ENCODE data around the gene RPGR.

RPGR gene

DNA sequence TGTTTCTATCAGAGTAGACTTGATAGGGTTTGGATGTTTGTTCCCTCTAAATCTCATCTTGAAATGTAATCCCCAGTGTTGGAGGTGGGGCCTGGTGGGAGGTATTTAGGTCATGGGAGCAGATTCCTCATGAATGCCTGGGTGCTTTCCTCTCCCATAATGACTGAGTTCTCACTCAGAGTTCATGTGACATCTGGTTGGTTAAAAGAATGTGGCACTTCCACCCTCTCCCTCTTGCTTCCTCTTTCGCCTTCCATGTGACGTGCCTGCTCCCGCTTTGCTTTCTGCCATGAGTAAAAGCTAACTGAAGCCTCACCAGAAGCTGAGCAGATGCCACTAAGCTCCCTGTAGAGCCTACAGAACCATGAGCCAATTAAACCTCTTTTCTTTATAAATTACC, 59.3 kb downstream of the RPGR start:
- DNase-seq (ENCODE audit: low read depth in 4 of 4, low spot score in 1 of 4), result no peak

DNA sequence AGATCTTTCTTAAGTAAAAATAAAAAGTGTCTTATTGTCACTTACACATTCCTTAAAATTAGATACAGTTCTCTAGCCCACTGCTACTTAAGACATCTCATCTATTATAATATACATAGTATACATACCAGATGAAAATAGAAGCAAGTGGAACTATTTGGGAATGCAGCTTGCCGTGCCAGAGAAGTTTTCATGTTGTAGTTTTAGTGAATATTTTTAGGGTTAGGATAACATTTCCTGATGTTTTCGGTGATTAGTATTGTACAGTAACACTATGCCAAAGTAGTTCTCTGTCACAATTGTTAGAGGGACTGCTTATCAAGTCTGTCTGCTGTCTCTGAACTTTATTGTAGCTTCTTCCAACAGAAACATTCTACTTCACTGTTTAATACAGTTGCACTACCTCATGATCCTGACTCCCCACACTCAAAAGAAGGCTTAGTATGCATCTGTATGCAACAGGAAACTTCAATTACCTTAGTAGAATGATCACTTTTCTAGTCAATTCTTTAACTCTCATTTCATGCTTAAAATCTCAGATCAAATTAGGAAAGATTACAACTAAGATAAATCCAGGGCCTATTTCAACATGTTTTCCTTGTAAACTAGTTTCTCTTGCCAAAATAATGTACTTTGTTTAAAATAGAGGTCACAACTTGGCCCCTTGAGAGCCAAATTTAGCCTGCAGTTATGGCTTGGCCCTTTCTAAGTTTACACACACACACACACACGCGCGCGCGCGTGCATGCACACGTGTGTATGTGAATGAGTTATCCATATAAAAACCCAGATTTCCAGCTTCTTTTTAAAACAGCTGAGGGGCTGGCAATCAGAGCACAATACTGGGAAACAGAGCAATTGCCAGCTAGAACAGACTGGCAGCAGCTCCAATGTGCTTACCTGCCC, 64.3 kb downstream of the RPGR start:
- no peak for DNase-seq (ENCODE audit: low read depth in 4 of 4, low spot score in 1 of 4)

DNA sequence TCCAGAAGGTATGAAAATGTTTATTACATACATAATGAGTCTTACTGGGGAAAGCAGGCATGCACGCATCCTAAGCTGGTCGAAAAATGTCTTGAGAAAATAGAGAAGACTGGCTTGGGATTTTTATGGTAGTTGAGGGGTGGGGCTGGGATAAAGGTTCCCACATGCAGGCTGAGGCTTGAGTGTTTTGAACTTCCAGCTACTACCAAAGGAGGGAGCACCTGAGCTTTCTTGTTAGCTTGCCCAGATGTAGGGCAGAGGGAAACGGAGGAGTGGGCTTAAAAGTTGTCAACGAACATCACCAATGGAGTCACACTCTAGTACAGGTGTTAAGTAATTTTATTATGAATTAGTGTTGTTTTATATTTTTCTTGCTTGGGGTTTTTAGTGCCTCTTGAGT, 67.1 kb downstream of the RPGR start:
- DNase-seq (ENCODE audit: low read depth in 4 of 4, low spot score in 1 of 4), result no peak

DNA sequence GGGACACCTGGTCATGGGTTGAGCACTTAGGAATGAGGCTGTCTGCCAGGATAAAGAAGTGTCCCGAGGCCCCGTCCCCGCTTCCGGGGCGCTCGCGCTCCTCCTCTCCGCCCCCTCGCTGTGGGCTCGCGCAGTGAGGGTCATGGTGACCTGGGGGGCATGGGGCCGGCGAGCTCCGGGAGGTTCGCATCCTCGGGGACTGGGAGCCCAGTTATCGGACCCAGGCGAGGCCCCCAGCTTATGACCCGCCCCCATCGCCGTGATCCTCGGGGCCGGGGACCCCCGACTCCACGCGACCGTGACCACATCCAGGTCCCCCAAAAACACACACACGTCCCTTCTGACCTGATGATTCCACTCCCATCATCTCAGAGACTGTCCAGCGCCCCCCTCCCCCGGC, 71.3 kb downstream of the RPGR start:
- no peak for DNase-seq (ENCODE audit: low read depth in 4 of 4, low spot score in 1 of 4)

DNA sequence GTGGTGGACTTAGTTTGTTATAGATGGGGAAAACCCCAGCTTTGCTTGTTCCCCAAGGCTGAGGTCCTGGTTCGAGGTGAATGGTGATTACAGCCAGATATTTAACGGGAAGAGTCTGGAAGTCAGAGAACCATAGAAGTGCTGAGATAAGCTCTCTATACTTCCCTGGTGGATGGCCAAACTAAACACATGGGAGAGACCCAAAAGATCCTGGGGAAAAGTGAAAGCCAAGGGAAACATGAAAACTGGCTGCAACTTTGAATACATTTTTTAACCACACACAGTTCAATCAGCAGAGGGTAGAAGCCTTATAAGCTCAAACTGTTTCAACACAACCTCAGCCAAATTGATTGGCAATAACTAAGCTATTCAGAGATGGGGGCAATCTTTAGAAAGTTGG, 77.3 kb downstream of the RPGR start:
- DNase-seq (ENCODE audit: low read depth in 4 of 4, low spot score in 1 of 4), result no peak

DNA sequence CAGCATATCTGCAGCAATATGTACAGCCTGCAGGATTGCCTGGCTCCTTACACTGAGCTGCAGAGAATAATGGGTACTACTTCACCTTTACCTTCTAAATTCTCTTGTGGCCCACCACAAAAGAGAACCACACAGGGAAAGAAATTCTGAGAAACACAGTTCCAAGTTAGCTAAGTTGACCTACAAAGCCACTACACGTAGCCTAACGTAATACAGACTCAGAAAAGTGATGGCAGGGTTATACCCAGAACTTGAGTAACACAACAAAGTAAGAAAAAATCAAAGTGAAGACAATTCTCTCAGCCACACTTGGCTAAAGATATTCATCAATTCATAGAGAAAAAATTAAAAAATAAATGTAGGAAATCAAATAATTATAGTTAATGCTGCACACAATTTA, 80.3 kb downstream of the RPGR start:
- no peak for DNase-seq (ENCODE audit: low read depth in 4 of 4, low spot score in 1 of 4)

DNA sequence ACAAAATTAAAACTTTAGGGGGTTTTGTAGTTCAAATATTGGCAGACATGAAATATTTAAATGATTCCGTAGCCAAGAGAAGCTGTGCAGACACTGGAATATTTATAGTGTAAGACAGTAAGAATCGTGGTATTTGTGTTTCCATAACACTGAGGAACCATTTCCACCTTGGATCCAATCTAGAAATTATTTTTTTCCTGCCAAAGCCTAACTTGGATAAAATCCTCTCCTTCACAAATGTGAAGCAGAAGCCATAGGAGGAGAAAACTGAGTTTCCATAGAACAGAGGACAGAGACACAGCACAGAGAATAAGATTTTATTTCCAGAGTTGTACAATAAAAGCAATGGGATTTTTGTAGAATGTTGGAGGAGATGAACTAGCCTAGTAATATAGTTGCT, 86.8 kb downstream of the RPGR start:
- DNase-seq (ENCODE audit: low read depth in 4 of 4, low spot score in 1 of 4), result no peak

DNA sequence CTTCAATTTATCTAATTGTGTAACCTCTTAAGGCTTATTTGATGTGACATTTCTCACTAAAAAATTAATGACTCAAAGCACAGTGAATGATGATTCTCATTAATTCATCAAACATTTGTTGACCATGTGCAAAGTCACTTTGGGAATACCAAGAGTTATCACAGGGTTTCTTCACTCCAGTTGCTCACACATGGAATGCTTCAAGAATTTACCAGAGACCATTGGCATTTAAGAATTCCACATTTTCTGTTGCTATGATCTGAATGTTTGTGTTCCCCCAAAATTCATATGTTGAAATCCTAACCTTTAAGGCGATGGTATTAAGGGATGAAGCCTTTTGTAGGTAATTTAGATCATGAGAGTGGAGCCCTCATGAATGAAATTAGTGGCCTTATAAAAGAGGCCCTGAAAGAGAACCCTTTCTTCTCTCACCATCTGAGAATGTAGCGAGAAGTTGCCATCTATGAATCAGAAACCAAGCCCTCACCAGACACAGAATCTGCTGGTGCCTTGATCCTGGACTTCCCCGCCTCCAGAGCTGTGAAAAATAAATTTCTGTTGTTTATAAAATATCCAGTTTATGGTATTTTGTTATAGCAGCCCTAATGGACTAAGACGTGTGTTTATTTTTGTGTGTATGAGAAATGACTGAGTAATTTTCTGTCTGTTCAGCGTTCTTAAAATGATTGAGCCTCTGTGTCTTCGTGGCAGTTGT, 90.3 kb downstream of the RPGR start:
- DNase-seq (ENCODE audit: low read depth in 4 of 4, low spot score in 1 of 4), result no peak

DNA sequence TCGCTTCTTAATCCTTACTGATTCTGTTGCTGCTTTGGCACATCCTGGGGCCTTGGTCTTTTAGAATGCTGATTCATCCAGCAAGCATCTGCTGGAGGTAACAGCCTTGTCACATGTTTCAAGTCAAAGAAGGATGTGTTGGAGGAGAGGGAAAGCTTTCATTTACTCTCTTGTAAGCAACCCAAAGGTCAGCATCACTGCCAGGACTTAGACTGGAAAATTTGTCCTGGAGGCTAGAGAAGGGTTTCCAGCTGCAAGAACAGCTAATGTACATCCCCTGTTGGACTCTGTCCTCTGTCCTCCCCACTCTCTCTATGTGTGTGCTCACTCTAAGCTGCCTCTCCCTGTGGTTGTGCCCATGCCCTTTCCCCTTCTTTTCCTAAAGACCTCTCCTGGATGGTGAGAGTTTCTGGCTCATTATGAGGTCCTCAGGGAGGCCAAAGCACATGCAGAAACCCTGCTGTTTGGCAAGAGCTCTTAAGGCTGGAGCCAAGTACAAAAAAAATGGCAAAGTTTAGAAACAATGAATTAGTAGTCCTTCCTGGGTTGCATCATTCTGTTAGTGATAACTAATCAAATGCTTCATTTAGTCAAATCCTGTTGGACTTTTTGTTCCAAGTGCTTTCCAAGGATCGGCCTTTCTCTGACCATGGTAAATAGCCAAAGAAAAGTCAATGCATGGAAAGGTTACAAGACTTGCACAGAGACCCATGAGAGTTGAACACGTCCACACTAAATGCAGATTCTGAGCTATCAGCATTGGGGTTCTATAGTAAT, 93.2 kb downstream of the RPGR start:
- DNase-seq (ENCODE audit: low read depth in 4 of 4, low spot score in 1 of 4), result no peak

DNA sequence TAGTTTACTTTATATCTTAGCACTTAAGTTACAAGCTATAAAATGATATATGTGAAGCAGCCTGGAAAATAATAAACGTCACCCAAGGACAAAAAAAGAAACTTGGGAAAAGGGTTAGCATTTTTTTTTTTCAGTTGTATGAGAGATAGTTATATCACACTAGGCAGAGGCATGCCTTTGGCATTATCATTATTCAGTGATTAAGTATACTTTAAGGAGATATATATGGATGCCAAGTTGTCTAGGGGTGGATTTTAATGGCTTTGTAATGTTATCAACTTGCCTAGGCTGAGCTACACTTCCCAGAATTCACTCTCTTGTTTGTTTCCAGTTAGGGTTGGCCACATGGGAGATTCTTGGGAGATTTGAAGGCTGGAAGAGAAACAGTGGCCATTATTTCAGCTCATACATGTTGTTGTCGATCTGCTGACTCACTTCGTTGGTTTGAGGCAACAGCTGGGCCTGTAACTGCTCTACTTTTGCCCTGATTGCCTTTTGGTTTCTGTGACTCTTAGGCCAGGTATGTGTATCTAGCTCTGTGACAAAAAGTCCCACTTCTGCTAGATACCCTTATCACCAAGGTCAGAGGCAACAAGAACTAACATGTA, 95.1 kb downstream of the RPGR start:
- no peak for DNase-seq (ENCODE audit: low read depth in 4 of 4, low spot score in 1 of 4)

DNA sequence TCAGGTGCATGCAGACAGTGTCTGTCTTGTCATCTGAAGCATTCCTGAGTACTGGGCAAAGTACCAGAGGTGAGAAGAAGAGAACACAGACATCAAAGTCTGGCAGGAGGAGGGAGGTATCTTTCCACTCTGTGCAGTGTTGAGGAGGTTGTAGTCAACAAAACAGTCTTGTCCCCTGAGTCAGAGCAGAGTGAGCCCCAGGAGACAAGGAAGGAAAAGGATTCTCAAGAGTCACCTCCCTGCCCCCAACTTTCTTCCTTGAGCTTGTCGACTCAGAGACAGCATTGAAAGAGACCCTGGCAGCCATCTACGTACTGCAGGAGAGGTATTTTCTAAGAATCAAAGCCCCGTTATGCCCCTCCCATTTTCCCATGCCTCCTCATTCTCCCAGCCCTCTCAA, 102.2 kb downstream of the RPGR start:
- no peak for DNase-seq (ENCODE audit: low read depth in 4 of 4, low spot score in 1 of 4)

DNA sequence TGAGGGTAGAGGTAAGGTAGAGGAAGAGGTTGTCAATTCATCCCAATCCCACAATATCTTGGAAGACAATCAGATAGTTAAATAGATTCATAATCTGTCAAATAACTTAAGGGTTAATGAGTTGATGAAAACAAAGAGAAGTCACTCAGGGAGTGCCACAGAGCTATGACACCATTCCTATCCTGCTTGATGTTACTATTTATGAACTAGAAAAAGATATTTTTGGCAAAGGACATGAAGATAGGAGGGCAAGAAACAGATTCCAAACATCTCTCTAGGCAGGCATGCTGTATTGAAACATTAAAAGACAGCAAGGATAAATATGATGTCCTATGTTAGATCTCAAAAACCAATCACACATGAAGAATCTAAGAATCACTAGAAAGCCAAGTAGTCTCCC, 103.1 kb downstream of the RPGR start:
- no peak for DNase-seq (ENCODE audit: low read depth in 4 of 4, low spot score in 1 of 4)

DNA sequence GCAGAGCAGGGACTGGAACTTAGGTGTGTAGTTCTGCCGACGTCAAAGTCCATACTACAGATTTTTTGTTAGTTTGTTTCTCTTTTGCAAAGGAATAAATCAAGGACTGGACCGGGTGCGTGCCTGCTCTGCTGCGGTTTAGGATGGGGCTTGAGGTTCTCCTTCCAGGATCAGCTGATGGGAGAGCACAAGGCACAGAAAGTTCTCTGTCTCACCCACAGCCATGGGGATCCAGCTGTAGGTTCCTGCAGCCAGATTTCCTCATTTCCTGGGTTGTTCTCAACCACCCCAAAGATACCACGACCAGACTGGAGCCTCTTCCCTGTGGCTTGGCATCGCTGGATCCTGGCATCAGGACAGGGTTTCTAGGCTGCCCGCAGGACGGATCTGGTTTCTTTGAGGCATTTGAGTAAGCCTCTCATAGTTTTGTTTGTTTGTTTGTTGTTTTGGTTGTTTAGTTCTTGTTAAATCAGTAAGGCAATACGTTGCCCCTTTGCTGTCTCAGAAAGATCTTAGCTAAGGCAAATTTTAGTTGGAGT, 105.8 kb downstream of the RPGR start:
- DNase-seq (ENCODE audit: low read depth in 4 of 4, low spot score in 1 of 4), result no peak

DNA sequence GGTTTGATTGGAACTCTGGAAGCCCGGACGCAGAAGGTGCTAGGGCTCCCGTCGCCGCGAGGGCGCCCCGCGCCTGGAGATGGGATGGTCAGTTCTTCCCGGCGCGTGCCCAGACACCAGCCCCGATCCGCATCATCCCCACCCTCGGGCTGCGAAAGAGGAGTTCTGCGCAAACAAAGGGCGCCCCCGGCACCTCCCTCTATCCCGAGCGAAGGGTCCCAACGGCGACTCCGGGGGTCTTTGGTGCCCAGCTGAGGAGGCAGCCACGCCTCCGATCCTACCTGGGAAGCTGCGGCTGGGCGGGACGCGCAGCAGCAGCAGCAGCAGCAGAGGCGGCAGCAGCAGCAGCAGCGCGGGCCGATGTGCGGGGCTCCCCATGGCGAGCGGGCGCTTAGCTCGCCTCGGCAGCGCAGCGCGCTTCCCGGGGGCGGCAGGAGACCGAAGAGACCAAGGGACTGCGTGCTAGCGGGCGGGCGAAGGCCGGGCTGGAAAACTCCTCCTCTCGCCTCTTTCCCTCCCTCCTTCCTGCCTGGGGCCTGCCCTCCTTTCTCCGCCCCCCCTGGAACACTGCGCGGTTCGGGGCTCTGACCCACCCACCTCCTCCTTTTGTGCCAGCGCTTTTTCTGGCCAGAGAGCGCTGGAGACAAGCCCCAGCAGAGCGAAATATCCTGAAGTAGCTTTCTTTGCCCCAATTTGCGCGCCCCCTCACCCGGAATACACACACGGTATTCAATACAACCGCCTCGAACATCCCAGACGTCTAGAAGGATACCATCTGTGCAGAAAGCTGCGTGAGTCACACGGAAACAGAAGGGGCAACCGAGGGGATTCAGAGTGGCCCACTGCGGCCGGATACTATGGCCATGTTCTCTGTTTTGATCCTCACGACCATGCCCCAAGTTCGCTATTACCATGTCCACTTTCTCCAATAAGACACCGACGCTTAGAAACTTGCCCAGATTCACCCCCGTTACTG, 106.6 kb downstream of the RPGR start, which contains the start of gene SRPX:
Gene SRPX (minus strand): TSS at position 457 of the 976 bp plus-strand sequence. CDS start 79 bp downstream, at position 378.
- DNase-seq (ENCODE audit: low read depth in 4 of 4, low spot score in 1 of 4), result no peak

DNA sequence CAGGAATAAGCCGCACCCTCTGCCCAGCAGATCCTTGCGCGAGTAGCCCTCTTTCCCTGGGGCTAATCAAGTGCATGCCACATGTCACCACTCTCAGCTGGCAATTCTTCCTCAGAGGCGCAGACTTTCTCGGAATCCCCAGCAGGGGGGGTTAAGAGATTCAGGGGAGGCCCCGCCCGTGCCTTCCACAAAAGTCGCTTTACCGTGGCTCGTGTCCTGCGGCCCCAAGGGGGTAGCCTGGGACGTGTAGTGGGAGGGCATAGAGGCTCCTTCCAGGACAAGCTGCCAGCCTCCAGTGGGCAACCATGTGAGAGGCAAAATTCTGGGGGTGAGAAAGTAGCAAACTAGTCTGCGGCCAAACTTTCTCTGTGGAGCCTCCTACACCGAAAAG, 107.3 kb downstream of the RPGR start:
- peak in 1 of 4 experiments; percentile 1 for DNase-seq (ENCODE audit: low read depth in 4 of 4, low spot score in 1 of 4)

All from stimulated activated CD4-positive, alpha-beta T cell treated with anti-CD3 and anti-CD28 coated beads, Interleukin-1b, Interleukin-23, amount 100 ng/mL, for 24 hours (primary cell).